Stimulated activated CD8-positive, alpha-beta memory T cell treated with anti-CD3 and anti-CD28 coated beads, Interleukin-4, amount 100 ng/mL, for 4 hours (primary cell): ENCODE data around the gene IL37.

Experiments used
- DNase-seq, 2 donors: peaks; one replicate each; pipeline ENCODE4 v3.0.0-alpha.2; 2020; ENCODE audit warnings: low read depth in 2 of 2, low spot score in 1 of 2

Gene IL37

DNA sequence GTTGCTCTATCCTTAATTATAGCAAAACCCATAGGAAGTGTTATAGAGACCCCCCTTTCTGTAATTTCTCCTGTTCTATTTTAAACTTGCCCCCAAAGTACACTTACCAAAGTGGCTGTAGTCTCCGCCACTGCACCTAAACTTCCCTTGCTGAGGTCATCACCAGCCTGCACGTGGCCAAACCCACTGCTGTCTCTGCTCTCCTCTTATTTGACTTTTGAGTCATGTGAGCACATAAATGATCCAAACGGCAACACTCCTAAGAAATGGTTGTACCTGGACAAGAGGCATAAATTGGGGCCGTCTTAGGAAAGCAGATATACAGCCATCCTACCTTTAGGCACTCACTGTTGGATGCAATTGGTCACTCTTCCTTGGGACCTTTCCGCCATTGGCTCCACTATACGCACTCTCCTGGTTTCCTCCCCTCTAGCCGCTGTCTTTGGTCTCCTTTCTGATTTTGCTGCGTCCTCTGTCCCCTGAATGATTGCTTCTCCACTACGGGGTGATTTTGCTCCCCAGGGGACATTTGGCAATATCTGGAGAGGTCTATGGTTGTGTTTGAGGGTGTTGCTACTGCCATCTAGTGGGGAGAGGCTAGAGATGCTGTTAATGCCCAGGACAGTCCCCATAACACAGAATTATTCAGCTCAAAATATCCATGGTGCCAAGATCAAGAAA is 47.6 kb downstream of the IL37 start:
- DNase-seq: no peak

GRCh38 chr2:112959109-112959812 is 48.3 kb downstream of the IL37 start:
- no peak for DNase-seq

DNA sequence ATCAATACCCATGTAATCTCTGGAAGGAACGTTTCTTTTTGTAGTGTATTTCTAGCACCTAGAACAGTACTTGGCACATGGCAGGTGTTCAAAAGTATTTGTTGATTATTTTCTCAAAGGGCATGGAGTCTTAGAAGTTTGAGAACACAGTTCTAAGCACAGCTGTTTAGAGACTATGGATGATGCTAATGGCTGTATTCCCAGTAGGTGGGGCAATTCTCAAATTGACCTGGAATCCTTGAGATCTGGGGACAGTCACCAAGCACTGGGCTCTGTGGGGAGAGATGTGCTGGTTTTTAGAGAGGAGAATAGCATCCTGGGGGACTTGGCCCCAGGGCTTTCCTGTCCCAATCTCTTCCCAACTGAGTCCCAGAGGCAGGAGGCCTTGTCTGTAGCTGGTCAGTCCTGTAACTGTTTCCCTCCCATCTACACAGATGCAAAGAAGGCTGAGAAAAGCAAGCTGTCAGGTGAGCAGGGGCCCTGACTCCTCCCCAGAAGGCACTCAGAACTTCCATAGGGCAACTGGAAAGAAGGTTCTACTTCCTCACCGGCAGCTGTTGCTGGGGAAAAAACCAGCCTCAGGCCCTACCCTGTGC is 49.4 kb downstream of the IL37 start:
- DNase-seq: no peak

GRCh38 chr2:112962308-112963175 is 51.6 kb downstream of the IL37 start:
- no peak for DNase-seq

DNA sequence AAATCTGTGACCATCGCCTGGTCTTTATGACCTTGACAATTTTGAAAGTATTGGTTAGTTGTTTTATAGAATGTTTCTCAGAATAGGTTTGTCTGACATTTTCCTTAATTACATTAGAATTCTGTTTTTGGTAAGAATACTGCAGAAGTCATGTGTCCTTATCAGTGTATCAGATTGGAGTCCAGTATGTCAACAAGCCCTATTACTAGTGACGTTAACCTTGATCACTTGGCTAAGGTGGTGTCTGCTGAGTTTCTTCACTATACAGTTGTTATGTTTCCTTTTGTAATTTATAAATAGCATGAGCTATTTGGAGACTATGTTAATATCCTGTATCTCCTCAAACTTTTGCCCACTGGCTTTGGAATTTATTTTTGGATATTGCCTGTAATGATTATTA is 56.1 kb downstream of the IL37 start:
- no peak for DNase-seq
